Panc1 (cell line): ENCODE data around the gene LUZP2. TPM values are rescaled to one million over a fixed set of nuclear protein-coding genes. Genes with fewer than 3 reads are reported as not detected.

ENCODE experiments used
- ATAC-seq: fragments of 200-7000 bp; cut with Tn5 transposase; 2 replicates; pipeline ENCODE4 v1.9.1; 2020; ENCODE audit warnings: mild to moderate bottlenecking, moderate library complexity
- BruUV-seq: library from RNA; stranded (reverse); fragments of 400-500 nt; replicated peaks from 2 replicates; lab custom pipeline; 2021; lab: Mats Ljungman, UMichigan
- CTCF ChIA-PET: fragments of 300-600 bp; sonication (Branson Sonifier 250); formaldehyde crosslinking; loops from one replicate; lab custom pipeline; 2022; ENCODE audit warnings: antibody characterized with exemption; lab: Charles Lee
- POLR2A ChIA-PET: fragments of 300-600 bp; sonication (Branson Sonifier 250); formaldehyde crosslinking; loops from one replicate; lab custom pipeline; 2022; ENCODE audit warnings: antibody characterized with exemption; lab: Charles Lee
- DNase-seq: peaks from one replicate; pipeline ENCODE4 v3.0.0-alpha.2; 2010; ENCODE audit warnings: low read depth, low spot score
- H3K27ac ChIP-seq: 2 replicates; pipeline ENCODE4 v1.5.1; 2011; ENCODE audit warnings: mild to moderate bottlenecking, low read length, inconsistent platforms
- H3K27me3 ChIP-seq: fragments of 200-500 bp; sonication (Bioruptor generic); 2 replicates; pipeline ENCODE4 v1.6.0; 2014; ENCODE audit warnings: low read length, inconsistent platforms; ENCODE audit not compliant: control insufficient read depth, insufficient read depth
- H3K36me3 ChIP-seq: fragments of 200-500 bp; sonication (Bioruptor generic); 2 replicates; pipeline ENCODE4 v1.5.1; 2014; ENCODE audit warnings: inconsistent platforms, mild to moderate bottlenecking, low read length, moderate library complexity; ENCODE audit not compliant: control insufficient read depth, insufficient read depth
- H3K4me1 ChIP-seq: 2 replicates; pipeline ENCODE4 v1.5.1; 2011; ENCODE audit warnings: inconsistent platforms, mild to moderate bottlenecking, low read length, moderate library complexity; ENCODE audit not compliant: control insufficient read depth, insufficient read depth
- H3K4me3 ChIP-seq, 2 experiments: 2 replicates each; pipeline ENCODE4 v1.5.1; 2011 to 2012; ENCODE audit warnings: low read depth in 2 of 2, low read length in 2 of 2, mild to moderate bottlenecking in 2 of 2, inconsistent platforms in 1 of 2, moderate library complexity in 1 of 2
- H3K9me3 ChIP-seq: fragments of 200-500 bp; sonication (Bioruptor generic); 2 replicates; pipeline ENCODE4 v1.5.1; 2014; ENCODE audit warnings: low read depth, mild to moderate bottlenecking, inconsistent platforms, low read length, moderate library complexity; ENCODE audit not compliant: control insufficient read depth, insufficient read depth
- POLR2AphosphoS5 ChIP-seq: IDR thresholded peaks from 2 replicates; pipeline ENCODE4 v1.6.1; 2012; ENCODE audit warnings: mild to moderate bottlenecking, low read depth, low read length, moderate library complexity
- SIN3A ChIP-seq: IDR thresholded peaks from 2 replicates; pipeline ENCODE4 v1.6.1; 2012; ENCODE audit warnings: low read depth, mild to moderate bottlenecking, low read length, moderate library complexity, borderline replicate concordance; ENCODE audit not compliant: insufficient read depth
- TCF7L2 ChIP-seq: IDR thresholded peaks from 2 replicates; pipeline ENCODE4 v1.6.1; 2011; ENCODE audit warnings: mild to moderate bottlenecking, low read depth, low read length, inconsistent platforms
- in situ Hi-C: cut with HindIII; loops from 2 replicates; pipeline ENCODE4 v1.10.0; 2016; ENCODE audit warnings: low sequenced_read_pairs, low pct_unique_long_range_greater_than_20kb
- intact Hi-C: fragments of 100-400 bp; cut with micrococcal nuclease; formaldehyde crosslinking; loops from one replicate; pipeline ENCODE4 v1.10.0; 2022; ENCODE audit not compliant: unreplicated experiment
- total RNA-seq: library from RNA; stranded (reverse); gene quantifications from one replicate; pipeline ENCODE4 v1.2.1, GENCODE V29; 2021; ENCODE audit not compliant: unreplicated experiment
- TF ChIP-seq, protein P1 (sequence below): fragments of 450-650 bp; IDR thresholded peaks from 2 replicates; pipeline ENCODE4 v1.5.1; 2017; ENCODE audit warnings: mild to moderate bottlenecking
- TF ChIP-seq, protein P2 (sequence below), 2 experiments: IDR thresholded peaks; 2 replicates each; pipeline ENCODE4 v1.6.1; 2011 to 2012; ENCODE audit warnings: low read depth in 2 of 2, control low read depth in 1 of 2, low read length in 1 of 2, mild to moderate bottlenecking in 1 of 2, moderate library complexity in 1 of 2; ENCODE audit not compliant: insufficient read depth in 1 of 2

Gene LUZP2
- total RNA-seq, 1 experiment from 2014 or later, result 0.18 TPM

DNA sequence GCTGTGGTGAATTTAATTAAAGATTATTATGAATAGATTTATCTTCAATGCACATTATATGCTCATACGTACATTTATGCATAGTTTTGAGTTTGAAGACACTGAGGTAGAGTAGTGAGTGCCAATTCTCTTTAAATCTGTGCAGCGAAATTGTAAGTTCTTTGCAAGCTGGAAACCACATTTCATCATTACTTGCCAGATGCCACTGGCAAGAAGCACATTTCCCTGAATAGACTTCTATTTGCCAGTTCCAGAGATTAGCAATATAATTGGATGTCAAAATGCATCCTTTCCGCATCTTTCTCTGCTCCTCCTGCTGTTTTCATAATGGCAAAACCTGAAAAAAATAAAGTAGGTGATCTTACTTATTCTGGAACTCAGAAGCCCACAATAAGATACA is 448.0 kb downstream of the LUZP2 start:
- ATAC-seq, result no peak
- no TSS peak for BruUV-seq

DNA sequence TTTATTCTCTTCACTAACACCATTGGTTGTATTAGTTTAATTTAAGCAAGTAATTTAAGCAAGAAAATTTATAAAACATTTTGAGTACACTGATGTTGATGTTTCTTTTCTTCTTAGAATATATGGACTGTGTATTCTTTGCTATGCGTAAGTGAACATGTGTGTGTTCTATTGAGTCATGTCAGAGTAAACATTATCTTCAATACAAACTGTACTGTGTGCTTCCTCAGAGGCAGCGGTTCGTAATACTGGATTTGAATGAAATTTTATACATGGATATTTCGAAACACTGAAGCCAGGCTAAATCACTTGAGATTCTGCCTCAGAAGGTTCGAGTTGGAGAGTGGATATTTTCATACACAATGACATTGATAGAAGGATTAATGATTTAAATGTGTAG is 452.6 kb downstream of the LUZP2 start:
- H3K4me3 ChIP-seq, result no peak overlapping the region
- TF ChIP-seq POLR2AphosphoS5 (no peak), SIN3A (no peak), TCF7L2 (no peak)
- TF ChIP-seq, protein P1, sequence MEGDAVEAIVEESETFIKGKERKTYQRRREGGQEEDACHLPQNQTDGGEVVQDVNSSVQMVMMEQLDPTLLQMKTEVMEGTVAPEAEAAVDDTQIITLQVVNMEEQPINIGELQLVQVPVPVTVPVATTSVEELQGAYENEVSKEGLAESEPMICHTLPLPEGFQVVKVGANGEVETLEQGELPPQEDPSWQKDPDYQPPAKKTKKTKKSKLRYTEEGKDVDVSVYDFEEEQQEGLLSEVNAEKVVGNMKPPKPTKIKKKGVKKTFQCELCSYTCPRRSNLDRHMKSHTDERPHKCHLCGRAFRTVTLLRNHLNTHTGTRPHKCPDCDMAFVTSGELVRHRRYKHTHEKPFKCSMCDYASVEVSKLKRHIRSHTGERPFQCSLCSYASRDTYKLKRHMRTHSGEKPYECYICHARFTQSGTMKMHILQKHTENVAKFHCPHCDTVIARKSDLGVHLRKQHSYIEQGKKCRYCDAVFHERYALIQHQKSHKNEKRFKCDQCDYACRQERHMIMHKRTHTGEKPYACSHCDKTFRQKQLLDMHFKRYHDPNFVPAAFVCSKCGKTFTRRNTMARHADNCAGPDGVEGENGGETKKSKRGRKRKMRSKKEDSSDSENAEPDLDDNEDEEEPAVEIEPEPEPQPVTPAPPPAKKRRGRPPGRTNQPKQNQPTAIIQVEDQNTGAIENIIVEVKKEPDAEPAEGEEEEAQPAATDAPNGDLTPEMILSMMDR, result no peak
- TF ChIP-seq, protein P2, sequence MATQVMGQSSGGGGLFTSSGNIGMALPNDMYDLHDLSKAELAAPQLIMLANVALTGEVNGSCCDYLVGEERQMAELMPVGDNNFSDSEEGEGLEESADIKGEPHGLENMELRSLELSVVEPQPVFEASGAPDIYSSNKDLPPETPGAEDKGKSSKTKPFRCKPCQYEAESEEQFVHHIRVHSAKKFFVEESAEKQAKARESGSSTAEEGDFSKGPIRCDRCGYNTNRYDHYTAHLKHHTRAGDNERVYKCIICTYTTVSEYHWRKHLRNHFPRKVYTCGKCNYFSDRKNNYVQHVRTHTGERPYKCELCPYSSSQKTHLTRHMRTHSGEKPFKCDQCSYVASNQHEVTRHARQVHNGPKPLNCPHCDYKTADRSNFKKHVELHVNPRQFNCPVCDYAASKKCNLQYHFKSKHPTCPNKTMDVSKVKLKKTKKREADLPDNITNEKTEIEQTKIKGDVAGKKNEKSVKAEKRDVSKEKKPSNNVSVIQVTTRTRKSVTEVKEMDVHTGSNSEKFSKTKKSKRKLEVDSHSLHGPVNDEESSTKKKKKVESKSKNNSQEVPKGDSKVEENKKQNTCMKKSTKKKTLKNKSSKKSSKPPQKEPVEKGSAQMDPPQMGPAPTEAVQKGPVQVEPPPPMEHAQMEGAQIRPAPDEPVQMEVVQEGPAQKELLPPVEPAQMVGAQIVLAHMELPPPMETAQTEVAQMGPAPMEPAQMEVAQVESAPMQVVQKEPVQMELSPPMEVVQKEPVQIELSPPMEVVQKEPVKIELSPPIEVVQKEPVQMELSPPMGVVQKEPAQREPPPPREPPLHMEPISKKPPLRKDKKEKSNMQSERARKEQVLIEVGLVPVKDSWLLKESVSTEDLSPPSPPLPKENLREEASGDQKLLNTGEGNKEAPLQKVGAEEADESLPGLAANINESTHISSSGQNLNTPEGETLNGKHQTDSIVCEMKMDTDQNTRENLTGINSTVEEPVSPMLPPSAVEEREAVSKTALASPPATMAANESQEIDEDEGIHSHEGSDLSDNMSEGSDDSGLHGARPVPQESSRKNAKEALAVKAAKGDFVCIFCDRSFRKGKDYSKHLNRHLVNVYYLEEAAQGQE (IDR thresholded peaks at IDR 0.05; ENCODE audit: insufficient read depth in 1 of 2, low read depth in 2 of 2, low read length in 1 of 2), result no peak
- CTCF ChIA-PET, result no interaction called here
- no peaks in the 10 kb centered on the region for H3K4me1 ChIP-seq
- no peaks in the 10 kb centered on the region for H3K9me3 ChIP-seq
- H3K27ac ChIP-seq, result no peak overlapping the region
- H3K36me3 ChIP-seq, result no peaks in the 10 kb centered on the region
- H3K27me3 ChIP-seq, result no peaks in the 10 kb centered on the region
- in situ Hi-C loops (no loop called here), intact Hi-C loops (no loop called here)
- no peak for DNase-seq
- BruUV-seq, result no TSS peak
- POLR2A ChIA-PET, result no interaction called here
- no peak for ATAC-seq

More for the DNA sequence above, 448.0 kb downstream of the LUZP2 start:
- POLR2A ChIA-PET, result no interaction called here
- H3K36me3 ChIP-seq, result no peaks in the 10 kb centered on the region
- DNase-seq, result no peak
- TF ChIP-seq POLR2AphosphoS5 (no peak), TCF7L2 (no peak), SIN3A (no peak)
- TF ChIP-seq, protein P1, result no peak
- TF ChIP-seq, protein P2 (IDR thresholded peaks at IDR 0.05; ENCODE audit: insufficient read depth in 1 of 2, low read depth in 2 of 2, low read length in 1 of 2), result no peak
- intact Hi-C loops (no loop called here), in situ Hi-C loops (no loop called here)
- CTCF ChIA-PET, result no interaction called here
- H3K27ac ChIP-seq, result no peak overlapping the region
- no peaks in the 10 kb centered on the region for H3K9me3 ChIP-seq
- no peaks in the 10 kb centered on the region for H3K27me3 ChIP-seq
- no peaks in the 10 kb centered on the region for H3K4me1 ChIP-seq
- no peak overlapping the region for H3K4me3 ChIP-seq
